Suprapubic skin (tissue), 4 donors: ENCODE results near the gene NCAPG2. TPM values are rescaled to one million over a fixed set of nuclear protein-coding genes. Genes with fewer than 3 reads are reported as not detected.
A peak's percentile ranks its signal among the peaks of the same experiment; 100 is the strongest.

Experiments used
- DNase-seq, 2 donors: peaks; one replicate each; pipeline ENCODE4 v3.0.0-alpha.2; 2019; ENCODE audit warnings: low spot score in 2 of 2
- H3K27ac ChIP-seq: fragments of 200-600 bp; sonication (generic); one replicate; pipeline ENCODE4 v1.5.1; 2019
- H3K27me3 ChIP-seq: fragments of 200-600 bp; sonication (generic); one replicate; pipeline ENCODE4 v1.5.1; 2019
- H3K36me3 ChIP-seq: fragments of 200-600 bp; sonication (generic); one replicate; pipeline ENCODE4 v1.5.1; 2019
- H3K4me1 ChIP-seq: fragments of 200-600 bp; sonication (generic); one replicate; pipeline ENCODE4 v1.5.1; 2019
- H3K4me3 ChIP-seq: fragments of 200-600 bp; sonication (generic); one replicate; pipeline ENCODE4 v1.5.1; 2019; ENCODE audit warnings: mild to moderate bottlenecking
- H3K9me3 ChIP-seq: fragments of 200-600 bp; sonication (generic); one replicate; pipeline ENCODE4 v1.5.1; 2019
- EP300 ChIP-seq: sonication (generic); formaldehyde crosslinking; IDR thresholded peaks from one replicate; pipeline ENCODE4 v1.6.1; 2017; ENCODE audit warnings: antibody characterized with exemption
- POLR2A ChIP-seq, 2 donors: fragments of 450-650 bp; IDR thresholded peaks; one replicate each; pipeline ENCODE4 v1.6.1; 2017; ENCODE audit warnings: antibody characterized with exemption in 2 of 2, mild to moderate bottlenecking in 2 of 2, moderate library complexity in 2 of 2
- POLR2AphosphoS5 ChIP-seq, 3 donors: sonication (generic); formaldehyde crosslinking; IDR thresholded peaks; one replicate each; pipeline ENCODE4 v1.6.1; 2017; ENCODE audit warnings: antibody characterized with exemption in 3 of 3
- WGBS: methylation state at CpG from one replicate; pipeline ENCODE4 v1.1.5; 2018; 5-methylcytosine and 5-hydroxymethylcytosine counted together
- total RNA-seq, 4 donors: library from RNA; depleted of rRNA; stranded (reverse); fragments of >200 nt; gene quantifications; one replicate each; pipeline ENCODE4 v1.1.0, GENCODE V29; 2016
- TF ChIP-seq, protein P1 (sequence below), 2 donors: fragments of 200-600 bp in 1 of 2; fragments of 450-650 bp in 1 of 2; sonication (generic) in 1 of 2; IDR thresholded peaks; one replicate each; pipeline ENCODE4 v1.5.1; 2016 to 2019; ENCODE audit warnings: antibody characterized with exemption in 2 of 2, mild to moderate bottlenecking in 1 of 2, moderate library complexity in 1 of 2

The NCAPG2 gene
- total RNA-seq, 4 donors from 2014 or later: 5.6 to 11.4 (median 7.2) TPM

DNA sequence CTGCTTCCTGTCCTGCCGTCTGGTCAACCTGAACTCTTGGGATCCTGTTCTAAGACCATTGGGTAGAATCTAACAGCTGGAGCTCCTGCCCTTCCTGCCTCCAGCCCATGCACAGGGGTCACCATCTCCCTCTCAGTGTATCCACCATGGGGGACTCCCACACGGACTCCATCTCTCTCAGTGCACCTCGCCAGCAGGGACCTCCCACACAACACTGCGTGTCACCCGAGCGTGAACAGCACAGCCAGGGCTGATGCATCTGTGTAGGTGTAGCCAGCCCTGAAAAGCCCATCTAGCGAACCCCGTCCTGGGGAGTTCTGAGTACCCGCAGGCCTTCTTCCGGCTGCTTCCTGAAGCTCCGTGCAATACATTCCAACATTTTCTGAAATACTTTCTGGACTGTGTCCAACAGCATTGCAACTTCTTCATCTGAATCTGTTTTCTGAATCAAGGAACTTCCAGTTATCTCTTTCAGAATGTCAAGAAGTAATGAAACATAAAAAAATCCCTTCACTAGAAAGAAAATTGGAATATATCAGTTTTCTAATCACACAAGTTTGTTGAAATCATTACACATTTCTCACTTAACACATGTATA is 52.5 kb downstream of the NCAPG2 start:
- no peak for TF ChIP-seq POLR2AphosphoS5 (IDR thresholded peaks at IDR 0.05)
- no peak for TF ChIP-seq EP300
- Histone ChIP-seq H3K27ac (no peak overlapping the region), H3K4me1 (peaks cover 3% of the 10 kb centered on the region), H3K36me3 (peaks cover 19% of the 10 kb centered on the region), H3K4me3 (no peak overlapping the region), H3K27me3 (no peaks in the 10 kb centered on the region), H3K9me3 (no peaks in the 10 kb centered on the region)
- WGBS: 93% methylated on average over 11 of the region's 11 CpGs
- DNase-seq: no peak

GRCh38 chr7:158650821-158651225 is 53.8 kb downstream of the NCAPG2 start:
- no peak for TF ChIP-seq EP300
- TF ChIP-seq POLR2A (IDR thresholded peaks at IDR 0.05): no peak
- TF ChIP-seq POLR2AphosphoS5 (IDR thresholded peaks at IDR 0.05): no peak
- TF ChIP-seq, protein P1, sequence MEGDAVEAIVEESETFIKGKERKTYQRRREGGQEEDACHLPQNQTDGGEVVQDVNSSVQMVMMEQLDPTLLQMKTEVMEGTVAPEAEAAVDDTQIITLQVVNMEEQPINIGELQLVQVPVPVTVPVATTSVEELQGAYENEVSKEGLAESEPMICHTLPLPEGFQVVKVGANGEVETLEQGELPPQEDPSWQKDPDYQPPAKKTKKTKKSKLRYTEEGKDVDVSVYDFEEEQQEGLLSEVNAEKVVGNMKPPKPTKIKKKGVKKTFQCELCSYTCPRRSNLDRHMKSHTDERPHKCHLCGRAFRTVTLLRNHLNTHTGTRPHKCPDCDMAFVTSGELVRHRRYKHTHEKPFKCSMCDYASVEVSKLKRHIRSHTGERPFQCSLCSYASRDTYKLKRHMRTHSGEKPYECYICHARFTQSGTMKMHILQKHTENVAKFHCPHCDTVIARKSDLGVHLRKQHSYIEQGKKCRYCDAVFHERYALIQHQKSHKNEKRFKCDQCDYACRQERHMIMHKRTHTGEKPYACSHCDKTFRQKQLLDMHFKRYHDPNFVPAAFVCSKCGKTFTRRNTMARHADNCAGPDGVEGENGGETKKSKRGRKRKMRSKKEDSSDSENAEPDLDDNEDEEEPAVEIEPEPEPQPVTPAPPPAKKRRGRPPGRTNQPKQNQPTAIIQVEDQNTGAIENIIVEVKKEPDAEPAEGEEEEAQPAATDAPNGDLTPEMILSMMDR (IDR thresholded peaks at IDR 0.05): no peak
- peaks cover 3% of the 10 kb centered on the region for H3K4me1 ChIP-seq
- peak overlapping the region; percentile 6 for H3K27ac ChIP-seq
- no peaks in the 10 kb centered on the region for H3K27me3 ChIP-seq
- H3K9me3 ChIP-seq: no peaks in the 10 kb centered on the region
- peaks cover 12% of the 10 kb centered on the region for H3K36me3 ChIP-seq
- no peak for DNase-seq
- 77% methylated on average over 7 of the region's 7 CpGs for WGBS
- no peak overlapping the region for H3K4me3 ChIP-seq

DNA sequence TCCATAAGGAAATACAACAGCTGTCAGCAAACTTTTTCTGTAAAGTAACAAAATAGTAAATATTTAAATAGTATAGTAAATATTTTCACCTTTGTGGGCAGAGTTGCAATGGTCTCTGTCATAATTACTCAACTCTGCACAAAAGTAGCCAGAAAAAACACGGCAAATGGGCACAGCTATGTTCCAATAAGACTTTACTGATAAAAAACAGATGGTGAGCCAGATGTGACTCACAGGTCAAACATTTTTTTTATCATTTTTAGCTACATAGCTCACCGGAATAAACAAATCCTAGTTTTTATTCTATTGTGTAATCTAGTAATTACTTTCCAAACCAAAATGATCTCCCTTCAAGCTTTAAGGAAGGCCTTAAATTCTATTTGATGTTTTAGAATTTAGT is 55.3 kb downstream of the NCAPG2 start:
- peaks cover 22% of the 10 kb centered on the region for H3K36me3 ChIP-seq
- no peak for DNase-seq
- no peaks in the 10 kb centered on the region for H3K9me3 ChIP-seq
- no peaks in the 10 kb centered on the region for H3K27me3 ChIP-seq
- TF ChIP-seq EP300: no peak
- no peak for TF ChIP-seq POLR2A (IDR thresholded peaks at IDR 0.05)
- no peak for TF ChIP-seq POLR2AphosphoS5 (IDR thresholded peaks at IDR 0.05)
- TF ChIP-seq, protein P1 (IDR thresholded peaks at IDR 0.05): no peak
- 28% methylated on average over 2 of the region's 2 CpGs for WGBS
- H3K27ac ChIP-seq: no peak overlapping the region
- H3K4me1 ChIP-seq: peaks cover 3% of the 10 kb centered on the region
- no peak overlapping the region for H3K4me3 ChIP-seq

DNA sequence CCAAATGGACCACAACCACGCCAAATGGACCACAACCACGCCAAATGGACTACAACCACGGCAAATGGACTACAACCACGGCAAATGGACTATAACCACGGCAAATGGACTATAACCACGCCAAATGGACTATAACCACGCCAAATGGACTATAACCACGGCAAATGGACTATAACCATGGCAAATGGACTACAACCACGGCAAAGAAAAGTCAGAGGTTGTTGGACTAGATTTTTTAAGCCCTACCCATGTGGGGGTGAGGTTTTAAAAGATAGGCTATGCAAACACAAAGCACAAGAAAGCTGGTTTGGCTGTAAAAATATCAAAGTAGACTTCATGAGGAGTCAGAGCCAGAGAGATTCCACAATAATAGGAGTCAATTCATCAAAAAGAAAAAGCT is 55.8 kb downstream of the NCAPG2 start:
- 87% methylated on average over 9 of the region's 9 CpGs for WGBS

GRCh38 chr7:158648168-158648567 is 56.4 kb downstream of the NCAPG2 start:
- no peak for DNase-seq
- no peak overlapping the region for H3K4me3 ChIP-seq
- H3K9me3 ChIP-seq: no peaks in the 10 kb centered on the region
- TF ChIP-seq EP300: no peak
- TF ChIP-seq, protein P1 (IDR thresholded peaks at IDR 0.05): no peak
- TF ChIP-seq POLR2AphosphoS5 (IDR thresholded peaks at IDR 0.05): no peak
- TF ChIP-seq POLR2A (IDR thresholded peaks at IDR 0.05): no peak
- H3K4me1 ChIP-seq: peaks cover 3% of the 10 kb centered on the region
- H3K27ac ChIP-seq: no peak overlapping the region
- H3K27me3 ChIP-seq: no peaks in the 10 kb centered on the region
- 74% methylated on average over 6 of the region's 7 CpGs for WGBS
- H3K36me3 ChIP-seq: peaks cover 21% of the 10 kb centered on the region

More for the DNA sequence above, 55.8 kb downstream of the NCAPG2 start:
- TF ChIP-seq POLR2A (IDR thresholded peaks at IDR 0.05): no peak
- no peak for TF ChIP-seq POLR2AphosphoS5 (IDR thresholded peaks at IDR 0.05)
- TF ChIP-seq, protein P1 (IDR thresholded peaks at IDR 0.05): no peak
- no peak for TF ChIP-seq EP300
- H3K36me3 ChIP-seq: peaks cover 21% of the 10 kb centered on the region
- H3K9me3 ChIP-seq: no peaks in the 10 kb centered on the region
- H3K27ac ChIP-seq: no peak overlapping the region
- no peak for DNase-seq
- no peak overlapping the region for H3K4me3 ChIP-seq
- no peaks in the 10 kb centered on the region for H3K27me3 ChIP-seq
- peaks cover 3% of the 10 kb centered on the region for H3K4me1 ChIP-seq

DNA sequence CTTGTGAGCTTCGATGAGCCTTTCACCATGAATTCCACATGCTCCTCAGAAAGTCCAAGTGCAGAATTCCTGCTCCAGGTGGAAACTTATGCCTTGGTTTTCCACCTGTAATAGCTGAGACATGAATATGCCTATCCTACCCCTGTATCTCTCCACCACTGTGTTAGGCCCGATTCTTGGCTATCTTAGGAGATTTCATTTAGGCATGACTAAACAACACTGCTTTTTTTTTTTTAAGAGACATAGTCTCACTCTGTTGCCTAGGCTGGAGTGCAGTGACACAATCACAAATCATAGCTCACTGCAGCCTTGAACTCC is 57.2 kb downstream of the NCAPG2 start:
- H3K4me3 ChIP-seq: no peak overlapping the region
- H3K27me3 ChIP-seq: no peaks in the 10 kb centered on the region
- H3K27ac ChIP-seq: no peak overlapping the region
- peaks cover 3% of the 10 kb centered on the region for H3K4me1 ChIP-seq
- no peak for DNase-seq
- TF ChIP-seq EP300 (no peak), POLR2A (IDR thresholded peaks at IDR 0.05) (no peak)
- TF ChIP-seq, protein P1 (IDR thresholded peaks at IDR 0.05): no peak
- no peaks in the 10 kb centered on the region for H3K9me3 ChIP-seq
- H3K36me3 ChIP-seq: peaks cover 21% of the 10 kb centered on the region
- 85% methylated on average over 2 of the region's 2 CpGs for WGBS
